Ascending aorta (tissue), 2 donors: Measurements from ENCODE around the gene NEU2. TPM values are rescaled to one million over a fixed set of nuclear protein-coding genes. Genes with fewer than 3 reads are reported as not detected.

Experiments used
- DNase-seq, 2 donors: peaks; one replicate each; pipeline ENCODE4 v3.0.0-alpha.2; 2019; ENCODE audit warnings: low spot score in 2 of 2
- H3K27ac ChIP-seq, 2 donors: fragments of 200-600 bp; sonication (generic); one replicate each; pipeline ENCODE4 v1.5.1; 2016 to 2017; ENCODE audit warnings: mild to moderate bottlenecking in 1 of 2
- H3K27me3 ChIP-seq: fragments of 200-600 bp; sonication (generic); one replicate; pipeline ENCODE4 v1.5.1; 2017
- H3K36me3 ChIP-seq, 2 donors: fragments of 200-600 bp; sonication (generic); one replicate each; pipeline ENCODE4 v1.5.1; 2016
- H3K4me1 ChIP-seq, 2 donors: fragments of 200-600 bp; sonication (generic); one replicate each; pipeline ENCODE4 v1.5.1; 2016 to 2017; ENCODE audit warnings: mild to moderate bottlenecking in 1 of 2
- H3K4me3 ChIP-seq, 2 donors: fragments of 200-600 bp; sonication (generic); one replicate each; pipeline ENCODE4 v1.5.1; 2016 to 2017; ENCODE audit warnings: mild to moderate bottlenecking in 1 of 2
- H3K9me3 ChIP-seq, 2 donors: fragments of 200-600 bp; sonication (generic); one replicate each; pipeline ENCODE4 v1.5.1; 2016
- CTCF ChIP-seq, 3 experiments: fragments of 200-600 bp in 2 of 3; fragments of 450-650 bp in 1 of 3; sonication (generic) in 2 of 3; IDR thresholded peaks; one replicate each; pipeline ENCODE4 v1.5.1; 2016 to 2019; ENCODE audit warnings: antibody characterized with exemption in 3 of 3, mild to moderate bottlenecking in 1 of 3, moderate library complexity in 1 of 3
- intact Hi-C: fragments of 100-400 bp; cut with DNase I; formaldehyde crosslinking; loops from one replicate; pipeline ENCODE4 v1.15.1; 2023
- total RNA-seq: library from RNA; depleted of rRNA; stranded (reverse); fragments of >200 nt; gene quantifications from one replicate; pipeline ENCODE4 v1.1.0, GENCODE V29; 2016

NEU2 gene
- total RNA-seq, 1 donor from 2014 or later: not detected

- Histone ChIP-seq H3K4me3 (no peak overlapping the region), H3K36me3 (no peaks in the 10 kb centered on the region), H3K9me3 (no peaks in the 10 kb centered on the region), H3K4me1 (no peaks in the 10 kb centered on the region), H3K27ac (no peak overlapping the region), H3K27me3 (no peaks in the 10 kb centered on the region)
- TF ChIP-seq CTCF (IDR thresholded peaks at IDR 0.05): no peak
- intact Hi-C loops: no loop called here
- DNase-seq: no peak
These were observed 26.5 kb downstream of the NEU2 start for GRCh38 chr2:233058717-233059546.

- DNase-seq: no peak
- TF ChIP-seq CTCF (IDR thresholded peaks at IDR 0.05): no peak
- no peak overlapping the region for H3K4me3 ChIP-seq
- no peaks in the 10 kb centered on the region for H3K4me1 ChIP-seq
- no peaks in the 10 kb centered on the region for H3K27me3 ChIP-seq
- H3K27ac ChIP-seq: peak overlapping the region; percentile 31 to 63
- intact Hi-C loops: no loop called here
- no peaks in the 10 kb centered on the region for H3K9me3 ChIP-seq
- H3K36me3 ChIP-seq: no peaks in the 10 kb centered on the region
These were observed 27.0 kb downstream of the NEU2 start for GRCh38 chr2:233059547-233059796.

- no peaks in the 10 kb centered on the region for H3K4me1 ChIP-seq
- intact Hi-C loops: no loop called here
- DNase-seq: no peak
- no peaks in the 10 kb centered on the region for H3K36me3 ChIP-seq
- H3K9me3 ChIP-seq: no peaks in the 10 kb centered on the region
- peak within 1 kb of the TSS; percentile 31 to 63 for H3K27ac ChIP-seq
- H3K4me3 ChIP-seq: peak within 1 kb of the TSS; percentile 36 to 46
- no peaks in the 10 kb centered on the region for H3K27me3 ChIP-seq
- TF ChIP-seq CTCF (IDR thresholded peaks at IDR 0.05): no peak
These were observed 27.5 kb downstream of the NEU2 start, which contains the start of gene INPP5D for GRCh38 chr2:233059797-233060500. Gene INPP5D (plus strand): TSS chr2:233060342. CDS start chr2:233060479, 137 bp downstream.

GRCh38 chr2:233060501-233060979 is 28.1 kb downstream of the NEU2 start:
- no peak for DNase-seq
- H3K9me3 ChIP-seq: no peaks in the 10 kb centered on the region
- no peaks in the 10 kb centered on the region for H3K27me3 ChIP-seq
- H3K36me3 ChIP-seq: no peaks in the 10 kb centered on the region
- TF ChIP-seq CTCF (IDR thresholded peaks at IDR 0.05): no peak
- intact Hi-C loops: no loop called here
- peak overlapping the region; percentile 31 to 63 for H3K27ac ChIP-seq
- no peaks in the 10 kb centered on the region for H3K4me1 ChIP-seq
- peak overlapping the region; percentile 36 to 46 for H3K4me3 ChIP-seq

GRCh38 chr2:233060980-233061590 is 28.6 kb downstream of the NEU2 start:
- no peaks in the 10 kb centered on the region for H3K9me3 ChIP-seq
- no peak for DNase-seq
- intact Hi-C loops: no loop called here
- H3K4me3 ChIP-seq: peak overlapping the region; percentile 36 to 46
- no peaks in the 10 kb centered on the region for H3K27me3 ChIP-seq
- H3K27ac ChIP-seq: peak overlapping the region; percentile 31 to 63
- no peaks in the 10 kb centered on the region for H3K4me1 ChIP-seq
- no peak for TF ChIP-seq CTCF (IDR thresholded peaks at IDR 0.05)
- no peaks in the 10 kb centered on the region for H3K36me3 ChIP-seq
